Adrenal gland (tissue), 12 donors: ENCODE data around the gene ARFGEF3. TPM values are rescaled to one million over a fixed set of nuclear protein-coding genes. Genes with fewer than 3 reads are reported as not detected.
"Not testable (repeated sequence)": the region's sequence is repeated elsewhere in the genome, so short reads cannot be mapped to it uniquely, and the experiment has no call there.

Experiments used
- DNase-seq, 7 donors: peaks; one replicate each; pipeline ENCODE4 v3.0.0-alpha.2; 2019 to 2020
- H3K27ac ChIP-seq, 5 donors: fragments of 200-600 bp; sonication (generic) in 4 of 5; 1 replicate in 3 of 5; 2 replicates in 2 of 5; pipeline versions ENCODE4 v1.5.1 to v1.8.0; 2016 to 2020; ENCODE audit warnings: mild to moderate bottlenecking in 1 of 5
- H3K27me3 ChIP-seq: fragments of 200-600 bp; 2 replicates; pipeline ENCODE4 v1.8.0; 2021
- H3K36me3 ChIP-seq, 2 donors: fragments of 200-600 bp; replicated peaks in 1 of 2; 1 replicate in 1 of 2; 2 replicates in 1 of 2; pipeline versions ENCODE4 v1.5.1 to v1.8.0; 2018 to 2022
- H3K4me1 ChIP-seq, 2 donors: fragments of 200-600 bp; replicated peaks in 1 of 2; 1 replicate in 1 of 2; 2 replicates in 1 of 2; pipeline versions ENCODE4 v1.5.1 to v1.8.0; 2018 to 2021
- H3K4me3 ChIP-seq, 4 donors: fragments of 200-600 bp; sonication (generic) in 3 of 4; one replicate each; pipeline ENCODE4 v1.5.1; 2016 to 2018
- H3K9me3 ChIP-seq, 3 donors: fragments of 200-600 bp; sonication (generic) in 1 of 3; replicated peaks in 1 of 3; 1 replicate in 2 of 3; 2 replicates in 1 of 3; pipeline versions ENCODE4 v1.5.1 to v1.8.0; 2016 to 2021
- CTCF ChIP-seq, 6 experiments: fragments of 450-650 bp in 4 of 6; fragments of 200-600 bp in 2 of 6; sonication (generic) in 1 of 6; IDR thresholded peaks; 1 replicate in 5 of 6; 2 replicates in 1 of 6; pipeline versions ENCODE4 v1.5.1 to v1.8.0; 2016 to 2021; ENCODE audit warnings: antibody characterized with exemption in 6 of 6, mild to moderate bottlenecking in 2 of 6, moderate library complexity in 1 of 6
- POLR2A ChIP-seq, 2 donors: fragments of 450-650 bp; IDR thresholded peaks; one replicate each; pipeline ENCODE4 v1.6.1; 2017; ENCODE audit warnings: antibody characterized with exemption in 2 of 2, mild to moderate bottlenecking in 2 of 2, moderate library complexity in 1 of 2
- WGBS, 4 donors: extraction: QIAGEN DNeasy Blood & Tissue Kit in 2 of 4; methylation state at CpG; one replicate each; pipeline versions ENCODE4 v1.1.5 to v1.1.7; 2013 to 2017; 5-methylcytosine and 5-hydroxymethylcytosine counted together
- intact Hi-C, 2 donors: fragments of 100-400 bp; cut with DNase I; formaldehyde crosslinking; loops; one replicate each; pipeline versions ENCODE4 v1.14.1 to v1.15.0; 2022 to 2023
- polyA plus RNA-seq, 3 donors: library from polyadenylated mRNA; stranded (reverse); fragments of 200-250 nt in 2 of 3; fragments of 350-450 nt in 1 of 3; fragmentation: Illumina TruSeq in 1 of 3; extraction: RNeasy Lipid Tissue Mini Kit (QIAGEN cat#74804) in 1 of 3; gene quantifications; one replicate each; pipeline ENCODE4 v1.2.3, GENCODE V29; 2013 to 2014
- total RNA-seq, 9 donors: library from RNA; depleted of rRNA in 4 of 9; stranded (reverse); fragments of >200 nt in 4 of 9; fragments of 120-200 nt in 1 of 9; fragmentation: NEBNext Ultra II Directional in 1 of 9; extraction: Animal tissue kit (Norgen Biotek cat#: 25700) in 1 of 9; gene quantifications; one replicate each; pipeline versions ENCODE4 v1.1.0 to v1.2.4, GENCODE V29; 2013 to 2023
- donor health status: healthy with polysubstance abuse.
- donor health status: Bipolar disorder and iron deficiency.
- donor health status: DM: yes; HTN: yes; CAD: no.
- donor health status: DM: no; HTN: no; CAD: no.
- donor health status: DM: no; HTN: no; CAD: no.
- donor health status: DM: yes; HTN: yes; CAD: no.

The ARFGEF3 gene
- total and polyA plus RNA-seq, 12 donors = 0.06 to 10.9 (median 0.91) TPM; not detected in 1

- TF ChIP-seq POLR2A (IDR thresholded peaks at IDR 0.05) (no peak), CTCF (IDR thresholded peaks at IDR 0.05) (no peak)
- 49 to 59% (median 54%) methylated on average over 2 of the region's 2 CpGs for WGBS, 4 donors
- Histone ChIP-seq H3K9me3 (no peaks in the 10 kb centered on the region), H3K4me3 (no peak overlapping the region), H3K4me1 (no peaks in the 10 kb centered on the region), H3K27ac (no peak overlapping the region), H3K27me3 (peaks cover 12% of the 10 kb centered on the region), H3K36me3 (no peaks in the 10 kb centered on the region)
- intact Hi-C loops = no loop called here
- no peak for DNase-seq
These were observed 184.8 kb downstream of the ARFGEF3 start for GRCh38 chr6:138346302-138347195.

- Histone ChIP-seq H3K9me3 (no peaks in the 10 kb centered on the region), H3K4me1 (no peaks in the 10 kb centered on the region), H3K36me3 (no peaks in the 10 kb centered on the region), H3K27ac (no peak overlapping the region), H3K27me3 (peaks cover 13% of the 10 kb centered on the region), H3K4me3 (no peak overlapping the region)
- intact Hi-C loops = no loop called here
- DNase-seq = no peak
- TF ChIP-seq POLR2A (IDR thresholded peaks at IDR 0.05) (no peak), CTCF (IDR thresholded peaks at IDR 0.05) (no peak)
- 63 to 88% (median 73%) methylated on average over 2 of the region's 2 CpGs for WGBS, 4 donors
These were observed 186.1 kb downstream of the ARFGEF3 start for GRCh38 chr6:138347864-138348263.

- WGBS, 4 donors = 83 to 91% (median 88%) methylated on average over 3 of the region's 3 CpGs
- TF ChIP-seq POLR2A (IDR thresholded peaks at IDR 0.05) (no peak), CTCF (IDR thresholded peaks at IDR 0.05) (no peak)
- no peak for DNase-seq
- H3K9me3 ChIP-seq = no peaks in the 10 kb centered on the region
- no peak overlapping the region for H3K27ac ChIP-seq
- no peaks in the 10 kb centered on the region for H3K4me1 ChIP-seq
- no peaks in the 10 kb centered on the region for H3K36me3 ChIP-seq
- intact Hi-C loops = no loop called here
- no peak overlapping the region for H3K4me3 ChIP-seq
- H3K27me3 ChIP-seq = peaks cover 13% of the 10 kb centered on the region
These were observed 188.2 kb downstream of the ARFGEF3 start for GRCh38 chr6:138349891-138350290.

GRCh38 chr6:138357928-138358327 is 196.2 kb downstream of the ARFGEF3 start:
- Histone ChIP-seq H3K4me1 (no peaks in the 10 kb centered on the region), H3K4me3 (no peak overlapping the region), H3K27me3 (no peaks in the 10 kb centered on the region), H3K36me3 (no peaks in the 10 kb centered on the region), H3K27ac (no peak overlapping the region), H3K9me3 (no peaks in the 10 kb centered on the region)
- DNase-seq = no peak
- intact Hi-C loops = no loop called here
- no peak for TF ChIP-seq CTCF (IDR thresholded peaks at IDR 0.05)
- WGBS, 4 donors = 63 to 92% (median 80%) methylated on average over 1 of the region's 1 CpG

GRCh38 chr6:138368684-138369083 is 206.9 kb downstream of the ARFGEF3 start:
- WGBS, 4 donors = 88 to 92% (median 90%) methylated on average over 8 of the region's 8 CpGs
- intact Hi-C loops, H3K9me3 ChIP-seq, H3K36me3 ChIP-seq, DNase-seq, H3K4me1 ChIP-seq, H3K27ac ChIP-seq, H3K4me3 ChIP-seq, H3K27me3 ChIP-seq: not testable (repeated sequence)
